Epithelial cell of prostate (primary cell): ENCODE measurements around the gene WNT8A.

Experiments
- DNase-seq: peaks from one replicate; pipeline ENCODE4 v3.0.0-alpha.2; 2011; ENCODE audit warnings: low read depth, low spot score
- H3K27ac ChIP-seq: fragments of 450-650 bp; 2 replicates; pipeline ENCODE4 v1.5.1; 2017; ENCODE audit warnings: mild to moderate bottlenecking

WNT8A gene

GRCh38 chr5:138082033-138082432 is 1.8 kb upstream of the WNT8A start:
- no peak for DNase-seq
- H3K27ac ChIP-seq, result no peak overlapping the region

GRCh38 chr5:138091685-138092084 is 7.9 kb downstream of the WNT8A start:
- no peak for DNase-seq
- H3K27ac ChIP-seq, result no peak overlapping the region

- H3K27ac ChIP-seq, result no peak overlapping the region
- DNase-seq, result no peak
Measured at GRCh38 chr5:138092301-138092700, 8.5 kb downstream of the WNT8A start.

GRCh38 chr5:138093036-138093435 is 9.2 kb downstream of the WNT8A start:
- DNase-seq, result no peak
- no peak overlapping the region for H3K27ac ChIP-seq

- no peak for DNase-seq
- no peak overlapping the region for H3K27ac ChIP-seq
Measured at GRCh38 chr5:138095100-138095907, 11.5 kb downstream of the WNT8A start.

GRCh38 chr5:138096363-138096762 is 12.5 kb downstream of the WNT8A start:
- H3K27ac ChIP-seq, result no peak overlapping the region
- DNase-seq, result no peak

GRCh38 chr5:138096997-138097828 is 13.4 kb downstream of the WNT8A start:
- H3K27ac ChIP-seq, result no peak overlapping the region

GRCh38 chr5:138102454-138103318 is 18.9 kb downstream of the WNT8A start:
- H3K27ac ChIP-seq, result no peak overlapping the region
- DNase-seq, result no peak

More at GRCh38 chr5:138096997-138097828, 13.4 kb downstream of the WNT8A start:
- no peak for DNase-seq

- no peak for DNase-seq
- no peak overlapping the region for H3K27ac ChIP-seq
Measured at GRCh38 chr5:138103319-138103637, 19.4 kb downstream of the WNT8A start.

- no peak for DNase-seq
- H3K27ac ChIP-seq, result no peak overlapping the region
Measured at GRCh38 chr5:138105709-138106108, 21.9 kb downstream of the WNT8A start.

- DNase-seq, result no peak
- H3K27ac ChIP-seq, result no peak overlapping the region
Measured at GRCh38 chr5:138107213-138107612, 23.4 kb downstream of the WNT8A start.

GRCh38 chr5:138109463-138110265 is 25.8 kb downstream of the WNT8A start:
- no peak for DNase-seq

GRCh38 chr5:138110266-138110963 is 26.6 kb downstream of the WNT8A start:
- no peak for DNase-seq
- no peak overlapping the region for H3K27ac ChIP-seq

More at GRCh38 chr5:138109463-138110265, 25.8 kb downstream of the WNT8A start:
- H3K27ac ChIP-seq, result no peak overlapping the region

- no peak for DNase-seq
- no peak overlapping the region for H3K27ac ChIP-seq
Measured at GRCh38 chr5:138111181-138111580, 27.3 kb downstream of the WNT8A start.

- H3K27ac ChIP-seq, result no peak overlapping the region
- DNase-seq, result no peak
Measured at GRCh38 chr5:138111937-138112336, 28.1 kb downstream of the WNT8A start.

GRCh38 chr5:138115254-138115653 is 31.4 kb downstream of the WNT8A start:
- H3K27ac ChIP-seq, result no peak overlapping the region
- no peak for DNase-seq

GRCh38 chr5:138128334-138128733 is 44.5 kb downstream of the WNT8A start:
- H3K27ac ChIP-seq, result no peak overlapping the region
- DNase-seq, result no peak

- no peak overlapping the region for H3K27ac ChIP-seq
- DNase-seq, result no peak
Measured at GRCh38 chr5:138129347-138129746, 45.5 kb downstream of the WNT8A start.

GRCh38 chr5:138132543-138132942 is 48.7 kb downstream of the WNT8A start:
- H3K27ac ChIP-seq, result no peak overlapping the region
- no peak for DNase-seq
